B cell (primary cell): ENCODE data around the gene TTC21B. TPM values are rescaled to one million over a fixed set of nuclear protein-coding genes. Genes with fewer than 3 reads are reported as not detected.

Experiments used
- ATAC-seq: fragments of 200-7000 bp; cut with Tn5 transposase; one replicate; pipeline ENCODE4 v1.10.0; 2021; ENCODE audit warnings: low read depth, mild to moderate bottlenecking, moderate number of reproducible peaks, moderate library complexity
- CTCF ChIA-PET: fragments of 350-600 bp; sonication (Branson Sonifier 250); formaldehyde crosslinking; loops from one replicate; lab custom pipeline; 2021; ENCODE audit warnings: antibody characterized with exemption, inconsistent platforms; lab: Charles Lee
- POLR2A ChIA-PET: fragments of 350-600 bp; sonication (Branson Sonifier 250); formaldehyde crosslinking; loops from one replicate; lab custom pipeline; 2021; ENCODE audit warnings: antibody characterized with exemption; lab: Charles Lee
- DNase-seq: peaks from one replicate; pipeline ENCODE4 v3.0.0; 2013
- H2AFZ ChIP-seq: 2 replicates; pipeline ENCODE4 v1.6.1; 2012; ENCODE audit warnings: mild to moderate bottlenecking, low read depth, low read length; ENCODE audit not compliant: insufficient read depth, poor library complexity, severe bottlenecking
- H3K27ac ChIP-seq, 2 donors: 1 replicate in 1 of 2; 2 replicates in 1 of 2; pipeline ENCODE4 v1.5.1; 2012 to 2013; ENCODE audit warnings: low read length in 2 of 2, mild to moderate bottlenecking in 2 of 2, moderate library complexity in 1 of 2
- H3K27me3 ChIP-seq, 4 experiments: fragments of 200-600 bp in 1 of 4; sonication (generic) in 1 of 4; replicated peaks in 1 of 4; 1 replicate in 2 of 4; 2 replicates in 2 of 4; pipeline versions ENCODE4 v1.6.1 to v1.7.0; 2013 to 2016; ENCODE audit warnings: low read length in 3 of 4, mild to moderate bottlenecking in 2 of 4, mixed read lengths in 1 of 4, moderate library complexity in 1 of 4; ENCODE audit not compliant: insufficient read depth in 4 of 4, control insufficient read depth in 3 of 4; ENCODE audit errors: control extremely low read depth in 1 of 4
- H3K36me3 ChIP-seq, 2 experiments: replicated peaks in 1 of 2; 1 replicate in 1 of 2; 2 replicates in 1 of 2; pipeline versions ENCODE4 v1.6.1 to v1.7.1; 2013; ENCODE audit warnings: low read length in 1 of 2; ENCODE audit not compliant: insufficient read depth in 2 of 2, control insufficient read depth in 1 of 2; ENCODE audit errors: control extremely low read depth in 1 of 2, extremely low read depth in 1 of 2
- H3K4me1 ChIP-seq, 2 donors: fragments of 200-600 bp in 1 of 2; sonication (generic) in 1 of 2; 1 replicate in 1 of 2; 2 replicates in 1 of 2; pipeline versions ENCODE4 v1.5.1 to v1.6.1; 2013 to 2017; ENCODE audit warnings: low read length in 2 of 2; ENCODE audit not compliant: control insufficient read depth in 2 of 2, insufficient read depth in 2 of 2
- H3K4me2 ChIP-seq: replicated peaks from 2 replicates; pipeline ENCODE3; 2012; ENCODE audit warnings: mild to moderate bottlenecking, low read depth, low read length; ENCODE audit not compliant: poor library complexity, severe bottlenecking
- H3K4me3 ChIP-seq, 5 experiments: fragments of 200-600 bp in 1 of 5; sonication (generic) in 1 of 5; 1 replicate in 3 of 5; 2 replicates in 2 of 5; pipeline versions ENCODE4 v1.5.1 to v1.7.0; 2011 to 2016; ENCODE audit warnings: low read length in 4 of 5, mild to moderate bottlenecking in 4 of 5, low read depth in 2 of 5, control low read depth in 1 of 5, moderate library complexity in 1 of 5; ENCODE audit not compliant: insufficient read depth in 1 of 5; ENCODE audit errors: control extremely low read depth in 1 of 5, extremely low read depth in 1 of 5
- H3K79me2 ChIP-seq: fragments of 200-600 bp; sonication (generic); one replicate; pipeline ENCODE4 v1.6.0; 2016; ENCODE audit warnings: low read length; ENCODE audit not compliant: control insufficient read depth, insufficient read depth
- H3K9ac ChIP-seq: fragments of 200-600 bp; sonication (generic); 2 replicates; pipeline ENCODE4 v1.6.1; 2017; ENCODE audit warnings: mild to moderate bottlenecking, low read length, moderate library complexity
- H3K9me3 ChIP-seq, 3 donors: one replicate each; pipeline versions ENCODE4 v1.6.1 to v1.7.1; 2013; ENCODE audit warnings: low read length in 2 of 3; ENCODE audit not compliant: control insufficient read depth in 2 of 3, insufficient read depth in 1 of 3; ENCODE audit errors: control extremely low read depth in 1 of 3
- H4K20me1 ChIP-seq: 2 replicates; pipeline ENCODE4 v1.6.0; 2012; ENCODE audit warnings: mild to moderate bottlenecking, low read length; ENCODE audit not compliant: insufficient read depth, control insufficient read depth, poor library complexity, severe bottlenecking
- H3K27ac Mint-ChIP-seq: one replicate; pipeline ENCODE4 v1.8.0; 2021; ENCODE audit warnings: mixed read lengths
- H3K27me3 Mint-ChIP-seq: one replicate; pipeline ENCODE4 v1.8.0; 2021; ENCODE audit warnings: mixed read lengths
- H3K4me1 Mint-ChIP-seq: one replicate; pipeline ENCODE4 v1.8.0; 2021; ENCODE audit warnings: mixed read lengths
- H3K4me3 Mint-ChIP-seq: one replicate; pipeline ENCODE4 v1.8.0; 2021; ENCODE audit warnings: mixed read lengths
- H3K9me3 Mint-ChIP-seq: one replicate; pipeline ENCODE4 v1.8.0; 2022; ENCODE audit warnings: mixed read lengths; ENCODE audit not compliant: insufficient read depth
- EZH2 ChIP-seq: IDR thresholded peaks from 2 replicates; pipeline ENCODE4 v1.6.1; 2012; ENCODE audit warnings: borderline replicate concordance, low read depth, mild to moderate bottlenecking, moderate library complexity, low read length; ENCODE audit not compliant: insufficient read depth, poor library complexity, severe bottlenecking
- WGBS: methylation state at CpG from one replicate; pipeline ENCODE4 v1.1.5; 2013; ENCODE audit warnings: missing lambda C conversion rate; ENCODE audit not compliant: insufficient coverage; 5-methylcytosine and 5-hydroxymethylcytosine counted together
- intact Hi-C: fragments of 100-400 bp; cut with micrococcal nuclease; formaldehyde crosslinking; loops from one replicate; pipeline ENCODE4 v1.10.0; 2022
- polyA plus RNA-seq: library from polyadenylated mRNA; depleted of rRNA; stranded (reverse); fragments of >200 nt; gene quantifications from 2 replicates; pipeline ENCODE4 v1.2.3, GENCODE V29; 2012
- total RNA-seq, 2 donors: library from RNA; stranded (reverse); fragments of 120-200 nt in 1 of 2; gene quantifications; 1 replicate in 1 of 2; 2 replicates in 1 of 2; pipeline versions ENCODE4 v1.2.3 to v1.2.4, GENCODE V29; 2013 to 2022
- TF ChIP-seq, protein P1 (sequence below): fragments of 200-600 bp; IDR thresholded peaks from one replicate; pipeline ENCODE4 v1.8.0; 2022; ENCODE audit warnings: antibody characterized with exemption, mild to moderate bottlenecking

The TTC21B gene
- total and polyA plus RNA-seq, 2 donors (not counting 1 experiment from before 2014, with no cell fraction given), result 11.5 to 41.5 TPM

DNA sequence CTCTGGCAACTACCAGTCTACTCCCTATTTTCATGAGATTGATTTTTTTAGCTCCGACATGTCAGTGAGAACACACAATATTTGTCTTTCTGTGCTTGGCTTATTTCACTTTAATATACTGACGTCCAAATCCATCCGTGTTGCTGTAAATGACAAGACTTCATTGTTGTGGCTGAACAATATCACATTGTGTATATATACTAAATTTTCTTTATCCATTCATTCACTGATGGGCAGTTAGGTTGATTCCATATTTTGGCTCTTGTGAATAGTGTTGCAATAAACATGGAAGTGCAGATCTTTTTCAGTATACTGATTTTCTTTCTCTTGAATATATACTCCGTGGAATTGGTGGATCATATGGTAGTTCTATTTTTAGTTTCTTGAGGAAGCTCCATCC, 5.8 kb upstream of the TTC21B start:
- TF ChIP-seq EZH2, result no peak
- TF ChIP-seq, protein P1, sequence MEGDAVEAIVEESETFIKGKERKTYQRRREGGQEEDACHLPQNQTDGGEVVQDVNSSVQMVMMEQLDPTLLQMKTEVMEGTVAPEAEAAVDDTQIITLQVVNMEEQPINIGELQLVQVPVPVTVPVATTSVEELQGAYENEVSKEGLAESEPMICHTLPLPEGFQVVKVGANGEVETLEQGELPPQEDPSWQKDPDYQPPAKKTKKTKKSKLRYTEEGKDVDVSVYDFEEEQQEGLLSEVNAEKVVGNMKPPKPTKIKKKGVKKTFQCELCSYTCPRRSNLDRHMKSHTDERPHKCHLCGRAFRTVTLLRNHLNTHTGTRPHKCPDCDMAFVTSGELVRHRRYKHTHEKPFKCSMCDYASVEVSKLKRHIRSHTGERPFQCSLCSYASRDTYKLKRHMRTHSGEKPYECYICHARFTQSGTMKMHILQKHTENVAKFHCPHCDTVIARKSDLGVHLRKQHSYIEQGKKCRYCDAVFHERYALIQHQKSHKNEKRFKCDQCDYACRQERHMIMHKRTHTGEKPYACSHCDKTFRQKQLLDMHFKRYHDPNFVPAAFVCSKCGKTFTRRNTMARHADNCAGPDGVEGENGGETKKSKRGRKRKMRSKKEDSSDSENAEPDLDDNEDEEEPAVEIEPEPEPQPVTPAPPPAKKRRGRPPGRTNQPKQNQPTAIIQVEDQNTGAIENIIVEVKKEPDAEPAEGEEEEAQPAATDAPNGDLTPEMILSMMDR, result no peak
- ATAC-seq, result no peak
- peaks cover 8 to 9% of the 10 kb centered on the region in 2 donors for H3K4me1 ChIP-seq
- CTCF ChIA-PET, result no interaction called here
- intact Hi-C loops, result loop anchor here (10.0 kb wide), 1 partner anchor 965 kb away; no protein-coding TSS in a partner anchor
- WGBS, result no CpG with 5 or more reads among the region's 4 CpGs
- no peak overlapping the region for H3K27ac Mint-ChIP-seq
- H3K9me3 ChIP-seq, result no peaks in the 10 kb centered on the region
- no peak overlapping the region for H3K4me3 ChIP-seq
- no peak overlapping the region for H3K9ac ChIP-seq
- H2AFZ ChIP-seq, result no peak overlapping the region
- POLR2A ChIA-PET, result no interaction called here
- DNase-seq, result no peak
- peaks cover 6% of the 10 kb centered on the region for H3K79me2 ChIP-seq
- peaks cover 12% of the 10 kb centered on the region for H3K4me1 Mint-ChIP-seq
- H3K27me3 ChIP-seq, result no peaks in the 10 kb centered on the region
- no peaks in the 10 kb centered on the region for H4K20me1 ChIP-seq
- H3K27me3 Mint-ChIP-seq, result no peaks in the 10 kb centered on the region
- H3K9me3 Mint-ChIP-seq, result no peaks in the 10 kb centered on the region
- H3K4me3 Mint-ChIP-seq, result no peak overlapping the region
- H3K36me3 ChIP-seq, result no peaks in the 10 kb centered on the region
- no peak overlapping the region for H3K4me2 ChIP-seq
- no peak overlapping the region for H3K27ac ChIP-seq

DNA sequence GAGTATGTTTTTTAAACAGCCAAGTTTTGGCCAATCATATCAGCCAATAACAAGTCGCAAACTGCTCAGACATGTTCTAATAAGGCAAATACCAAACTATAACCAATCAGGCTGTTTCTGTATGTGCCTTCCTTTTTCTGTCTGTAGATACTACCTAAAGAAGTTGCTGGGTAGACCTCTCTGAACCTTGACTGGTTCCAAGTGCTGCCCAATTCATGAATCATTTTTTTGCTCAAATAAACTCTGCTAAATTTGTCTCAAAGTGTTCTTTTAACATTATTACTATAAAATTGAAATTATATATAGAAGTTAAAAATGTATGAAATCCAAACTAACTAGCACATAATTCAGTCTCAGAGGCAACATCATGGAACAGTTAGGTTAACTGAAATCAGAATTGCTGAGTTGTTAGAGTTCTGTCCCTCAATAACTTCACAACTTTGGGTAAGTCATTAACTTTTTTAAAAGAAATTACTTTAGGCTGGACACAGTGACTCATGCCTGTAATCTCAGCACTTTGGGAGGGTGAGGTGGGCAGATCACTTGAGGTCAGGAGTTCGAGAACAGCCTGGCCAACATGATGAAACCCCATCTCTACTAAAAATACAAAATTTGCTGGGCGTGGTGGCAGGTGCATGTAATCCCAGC, 4.9 kb upstream of the TTC21B start:
- no CpG with 5 or more reads among the region's 3 CpGs for WGBS
- H3K27me3 Mint-ChIP-seq, result no peaks in the 10 kb centered on the region
- no peak overlapping the region for H3K4me3 ChIP-seq
- H3K9ac ChIP-seq, result no peak overlapping the region
- H3K4me3 Mint-ChIP-seq, result no peak overlapping the region
- H3K27me3 ChIP-seq, result no peaks in the 10 kb centered on the region
- intact Hi-C loops, result loop anchor here (10.0 kb wide), 1 partner anchor 964 kb away; no protein-coding TSS in a partner anchor
- no peak overlapping the region for H3K27ac ChIP-seq
- ChIA-PET POLR2A (no interaction called here), CTCF (no interaction called here)
- no peaks in the 10 kb centered on the region for H3K9me3 Mint-ChIP-seq
- no peaks in the 10 kb centered on the region for H3K9me3 ChIP-seq
- H3K4me2 ChIP-seq, result no peak overlapping the region
- peaks cover 9 to 10% of the 10 kb centered on the region in 2 donors for H3K4me1 ChIP-seq
- ATAC-seq, result no peak
- H3K79me2 ChIP-seq, result peaks cover 6% of the 10 kb centered on the region
- no peak for DNase-seq
- TF ChIP-seq, protein P1, result no peak
- no peak for TF ChIP-seq EZH2
- H3K4me1 Mint-ChIP-seq, result peaks cover 12% of the 10 kb centered on the region
- no peak overlapping the region for H2AFZ ChIP-seq
- H3K27ac Mint-ChIP-seq, result no peak overlapping the region
- no peaks in the 10 kb centered on the region for H3K36me3 ChIP-seq
- H4K20me1 ChIP-seq, result no peaks in the 10 kb centered on the region
